Endothelial cell of umbilical vein (primary cell): ENCODE measurements around the gene NUTF2.

ENCODE experiments used
- EZH2 ChIP-seq: IDR thresholded peaks from 2 replicates; pipeline ENCODE4 v1.6.1; 2012; ENCODE audit warnings: borderline replicate concordance, low read depth, mild to moderate bottlenecking, moderate library complexity, low read length, inconsistent platforms; ENCODE audit not compliant: severe bottlenecking
- FOS ChIP-seq: IDR thresholded peaks from 2 replicates; pipeline ENCODE4 v1.6.1; 2011; ENCODE audit warnings: mild to moderate bottlenecking, low read length, moderate library complexity, borderline replicate concordance; ENCODE audit not compliant: insufficient read depth
- MYC ChIP-seq: IDR thresholded peaks from one replicate; pipeline ENCODE4 v1.6.1; 2011; ENCODE audit warnings: mild to moderate bottlenecking, low read depth, low read length
- POLR2A ChIP-seq: IDR thresholded peaks from 2 replicates; pipeline ENCODE4 v1.6.1; 2012; ENCODE audit warnings: low read depth, mild to moderate bottlenecking, control low read depth, low read length
- POLR2AphosphoS5 ChIP-seq: IDR thresholded peaks from 2 replicates; pipeline ENCODE4 v1.6.1; 2012; ENCODE audit warnings: low read depth, mild to moderate bottlenecking, control low read depth, low read length, moderate library complexity; ENCODE audit not compliant: insufficient read depth
- TF ChIP-seq, protein P1 (sequence below), 2 donors: IDR thresholded peaks; 1 replicate in 1 of 2; 2 replicates in 1 of 2; pipeline ENCODE4 v1.5.1; 2011; ENCODE audit warnings: low read length in 2 of 2, mild to moderate bottlenecking in 2 of 2, moderate library complexity in 2 of 2, control low read depth in 1 of 2, inconsistent platforms in 1 of 2, low read depth in 1 of 2; ENCODE audit not compliant: insufficient read depth in 1 of 2; ENCODE audit errors: extremely low read depth in 1 of 2
- TF ChIP-seq, protein P2 (sequence below): IDR thresholded peaks from 2 replicates; pipeline ENCODE4 v1.6.1; 2011; ENCODE audit not compliant: insufficient read depth, insufficient read length

DNA sequence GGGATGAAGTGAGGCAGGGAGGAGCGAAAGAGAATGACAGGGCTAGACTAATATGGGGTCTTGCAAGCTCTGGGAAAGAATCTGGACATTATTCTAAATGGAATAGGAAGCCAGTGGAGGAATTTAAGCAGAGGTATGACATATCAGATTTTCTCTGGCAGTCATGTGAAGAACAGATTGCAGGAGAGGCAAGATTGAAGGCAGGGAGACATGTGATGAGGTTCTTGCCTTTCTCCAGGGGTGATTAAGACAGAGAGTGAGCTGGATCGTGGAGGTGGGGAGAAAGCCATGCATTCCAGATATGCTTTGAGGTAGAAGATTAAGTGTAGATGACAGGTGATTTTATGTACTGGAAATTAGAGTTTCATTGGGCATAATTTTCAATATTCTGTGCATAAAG is 8.9 kb upstream of the NUTF2 start:
- TF ChIP-seq, protein P1, sequence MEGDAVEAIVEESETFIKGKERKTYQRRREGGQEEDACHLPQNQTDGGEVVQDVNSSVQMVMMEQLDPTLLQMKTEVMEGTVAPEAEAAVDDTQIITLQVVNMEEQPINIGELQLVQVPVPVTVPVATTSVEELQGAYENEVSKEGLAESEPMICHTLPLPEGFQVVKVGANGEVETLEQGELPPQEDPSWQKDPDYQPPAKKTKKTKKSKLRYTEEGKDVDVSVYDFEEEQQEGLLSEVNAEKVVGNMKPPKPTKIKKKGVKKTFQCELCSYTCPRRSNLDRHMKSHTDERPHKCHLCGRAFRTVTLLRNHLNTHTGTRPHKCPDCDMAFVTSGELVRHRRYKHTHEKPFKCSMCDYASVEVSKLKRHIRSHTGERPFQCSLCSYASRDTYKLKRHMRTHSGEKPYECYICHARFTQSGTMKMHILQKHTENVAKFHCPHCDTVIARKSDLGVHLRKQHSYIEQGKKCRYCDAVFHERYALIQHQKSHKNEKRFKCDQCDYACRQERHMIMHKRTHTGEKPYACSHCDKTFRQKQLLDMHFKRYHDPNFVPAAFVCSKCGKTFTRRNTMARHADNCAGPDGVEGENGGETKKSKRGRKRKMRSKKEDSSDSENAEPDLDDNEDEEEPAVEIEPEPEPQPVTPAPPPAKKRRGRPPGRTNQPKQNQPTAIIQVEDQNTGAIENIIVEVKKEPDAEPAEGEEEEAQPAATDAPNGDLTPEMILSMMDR (IDR thresholded peaks at IDR 0.05; ENCODE audit: extremely low read depth in 1 of 2, insufficient read depth in 1 of 2, low read depth in 1 of 2, low read length in 2 of 2): no peak
- TF ChIP-seq POLR2AphosphoS5 (no peak), POLR2A (no peak), EZH2 (no peak), FOS (no peak), MYC (no peak)
- TF ChIP-seq, protein P2, sequence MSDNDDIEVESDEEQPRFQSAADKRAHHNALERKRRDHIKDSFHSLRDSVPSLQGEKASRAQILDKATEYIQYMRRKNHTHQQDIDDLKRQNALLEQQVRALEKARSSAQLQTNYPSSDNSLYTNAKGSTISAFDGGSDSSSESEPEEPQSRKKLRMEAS: no peak
